Ectodermal cell (in vitro differentiated cells): ENCODE results near the gene A2M. TPM values are rescaled to one million over a fixed set of nuclear protein-coding genes. Genes with fewer than 3 reads are reported as not detected.
"Not testable (repeated sequence)": the region's sequence is repeated elsewhere in the genome, so short reads cannot be mapped to it uniquely, and the experiment has no call there.

Source experiments
- H3K27ac ChIP-seq: 2 replicates; pipeline ENCODE4 v1.7.0; 2013; ENCODE audit warnings: mild to moderate bottlenecking, low read depth, low read length; ENCODE audit not compliant: insufficient read depth, poor library complexity, severe bottlenecking
- H3K27me3 ChIP-seq: 2 replicates; pipeline ENCODE4 v1.7.0; 2013; ENCODE audit warnings: mild to moderate bottlenecking, low read length; ENCODE audit not compliant: insufficient read depth, control insufficient read depth, poor library complexity, severe bottlenecking
- H3K36me3 ChIP-seq: one replicate; pipeline ENCODE4 v1.7.0; 2013; ENCODE audit warnings: low read length; ENCODE audit not compliant: control insufficient read depth, insufficient read depth
- H3K4me1 ChIP-seq: one replicate; pipeline ENCODE4 v1.7.0; 2013; ENCODE audit warnings: low read length; ENCODE audit not compliant: control insufficient read depth, insufficient read depth
- H3K4me3 ChIP-seq: 2 replicates; pipeline ENCODE4 v1.7.0; 2013; ENCODE audit warnings: low read depth, low read length, control low read depth; ENCODE audit not compliant: insufficient read depth
- H3K9me3 ChIP-seq: 2 replicates; pipeline ENCODE4 v1.7.0; 2013; ENCODE audit warnings: mild to moderate bottlenecking, low read length, moderate library complexity; ENCODE audit not compliant: control insufficient read depth
- WGBS, 2 experiments: methylation state at CpG; one replicate each; pipeline ENCODE4 v1.1.7; 2013; ENCODE audit warnings: missing lambda C conversion rate in 2 of 2; 5-methylcytosine and 5-hydroxymethylcytosine counted together
- polyA plus RNA-seq, 4 experiments: library from polyadenylated mRNA; stranded (reverse); fragments of 50-300 nt; gene quantifications; one replicate each; pipeline ENCODE4 v1.2.3, GENCODE V29; 2013

A2M gene
- polyA plus RNA-seq (2013, experiment 1 of 4), result 1.8 TPM
- 3.1 TPM for polyA plus RNA-seq (2013, experiment 2 of 4)
- polyA plus RNA-seq (2013, experiment 3 of 4), result 5.2 TPM
- 10.8 TPM for polyA plus RNA-seq (2013, experiment 4 of 4)

DNA sequence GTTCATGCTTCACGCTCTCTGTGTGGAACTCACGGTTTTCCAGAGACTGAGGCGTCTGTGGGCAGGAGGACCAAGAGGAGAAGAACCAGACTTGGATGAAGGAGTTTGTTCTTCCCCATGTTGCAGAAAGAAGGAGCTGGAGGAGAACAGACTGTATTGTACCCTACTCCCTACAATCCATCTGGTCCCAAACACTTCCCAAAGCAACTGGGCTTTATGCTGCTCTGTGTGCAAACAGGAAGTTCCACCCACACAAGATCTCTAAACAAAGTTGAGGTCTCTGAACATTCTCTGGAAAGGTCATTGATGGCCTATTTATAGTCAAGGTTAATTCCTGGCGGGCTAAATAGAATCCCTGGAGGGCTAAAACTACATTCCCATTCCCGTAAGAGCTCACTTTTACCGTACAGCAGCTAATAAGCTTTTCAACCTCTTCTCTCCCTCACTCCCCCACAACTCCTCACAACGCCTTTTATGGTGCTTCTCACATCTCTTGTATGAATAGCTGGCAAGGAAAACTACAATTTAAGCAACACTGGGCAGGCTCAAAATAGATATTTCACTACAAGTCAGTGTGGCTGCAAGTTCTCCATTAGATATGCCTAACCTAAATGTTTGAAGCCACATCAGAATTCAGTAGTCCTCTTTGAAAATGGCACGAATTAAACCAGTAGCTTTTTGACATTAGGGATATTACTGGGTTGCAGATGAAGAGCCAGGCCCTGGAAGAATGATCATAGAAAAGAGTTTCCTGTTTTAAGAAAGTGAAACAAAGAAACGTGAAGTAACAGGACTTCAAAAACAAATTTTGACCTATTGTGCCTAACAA is at the start of gene A2M:
TSS of gene A2M (minus strand) at position 189 of the 829 bp plus-strand sequence. CDS start at position 119, 70 bp downstream.
- Histone ChIP-seq H3K9me3 (no peaks in the 10 kb centered on the region), H3K4me3 (no peak within 1 kb of the TSS), H3K27ac (no peak within 1 kb of the TSS), H3K36me3 (no peaks in the 10 kb centered on the region), H3K27me3 (no peaks in the 10 kb centered on the region), H3K4me1 (no peaks in the 10 kb centered on the region)
- WGBS, 2 experiments, result 89 to 90% methylated on average over 9 of the region's 9 CpGs

DNA sequence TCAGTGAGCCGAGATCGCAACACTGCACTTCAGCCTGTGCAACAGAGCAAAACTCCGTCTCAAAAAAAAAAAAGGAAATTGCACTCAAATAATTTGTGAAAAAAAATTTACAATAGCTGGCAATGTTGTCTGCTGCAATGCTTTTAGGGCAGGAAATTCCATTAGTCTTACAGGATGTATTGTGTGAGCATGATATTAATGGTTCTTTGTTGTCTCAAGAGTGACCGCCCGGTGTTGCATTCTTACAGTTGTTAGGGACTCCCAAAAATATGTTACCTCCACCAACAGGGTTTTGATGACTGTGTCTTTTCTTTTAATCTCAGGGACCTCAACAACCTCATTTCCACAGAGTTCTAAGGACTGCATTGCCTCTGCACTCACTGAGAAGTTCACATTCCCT is 47.7 kb upstream of the A2M start:
- peak overlapping the region; percentile 53 for H3K27ac ChIP-seq
- 83 to 93% methylated on average over 5 of the region's 5 CpGs for WGBS, 2 experiments
- no peak overlapping the region for H3K4me3 ChIP-seq
- no peaks in the 10 kb centered on the region for H3K36me3 ChIP-seq
- H3K4me1 ChIP-seq, result peaks cover 7% of the 10 kb centered on the region
- no peaks in the 10 kb centered on the region for H3K9me3 ChIP-seq
- H3K27me3 ChIP-seq, result no peaks in the 10 kb centered on the region

DNA sequence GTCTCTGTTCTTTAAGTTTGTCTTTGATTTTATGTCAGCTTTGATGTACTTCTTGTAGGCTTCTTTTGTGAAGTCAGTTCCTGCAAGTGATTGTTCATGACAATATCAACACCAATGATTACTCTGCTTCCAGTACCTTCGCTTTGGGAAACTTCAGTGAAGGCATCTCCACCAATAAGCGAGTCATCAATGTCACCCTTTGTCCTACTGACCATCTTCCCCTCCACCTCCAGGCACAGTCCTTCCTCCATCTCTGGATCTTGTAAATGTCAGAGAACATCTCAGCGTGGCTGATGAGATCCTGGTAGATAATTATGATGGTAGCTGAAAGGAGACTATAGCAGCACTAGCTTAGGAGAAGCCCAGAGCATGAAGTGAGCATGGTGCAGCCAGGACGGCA is 40.4 kb upstream of the A2M start:
- Histone ChIP-seq H3K36me3 (no peaks in the 10 kb centered on the region), H3K9me3 (no peaks in the 10 kb centered on the region), H3K4me1 (peaks cover 3% of the 10 kb centered on the region), H3K4me3 (no peak overlapping the region), H3K27ac (no peak overlapping the region), H3K27me3 (no peaks in the 10 kb centered on the region)
- WGBS, 2 experiments, result 92 to 93% methylated on average over 4 of the region's 4 CpGs

GRCh38 chr12:9149372-9149771 is 33.7 kb upstream of the A2M start:
- Histone ChIP-seq H3K4me3 (no peak overlapping the region), H3K27me3 (no peaks in the 10 kb centered on the region), H3K4me1 (no peaks in the 10 kb centered on the region), H3K36me3 (no peaks in the 10 kb centered on the region), H3K9me3 (no peaks in the 10 kb centered on the region), H3K27ac (no peak overlapping the region)
- 72 to 75% methylated on average over 6 of the region's 6 CpGs for WGBS, 2 experiments

DNA sequence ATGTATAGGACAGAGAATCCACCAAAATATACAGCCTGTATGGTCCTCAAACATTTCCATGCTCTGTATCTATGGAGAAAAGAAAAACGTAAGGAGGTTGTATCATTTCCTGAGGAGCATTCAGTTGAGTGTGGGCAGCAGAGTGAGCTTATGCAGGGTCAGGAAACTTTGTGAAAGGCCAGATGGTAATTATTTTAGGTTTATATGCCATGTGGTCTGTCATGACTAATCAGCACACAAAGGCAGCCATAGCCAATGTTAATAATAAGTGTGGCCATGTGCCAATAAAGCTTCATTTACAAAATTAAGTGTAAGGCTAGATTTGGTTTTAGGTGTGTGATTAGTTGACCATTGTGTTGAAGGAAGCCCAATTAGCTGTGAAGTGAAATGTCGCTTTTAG is 33.2 kb upstream of the A2M start:
- 91 to 95% methylated on average over 2 of the region's 2 CpGs for WGBS, 2 experiments
- Histone ChIP-seq H3K27me3 (no peaks in the 10 kb centered on the region), H3K9me3 (no peaks in the 10 kb centered on the region), H3K27ac (no peak overlapping the region), H3K36me3 (no peaks in the 10 kb centered on the region), H3K4me3 (no peak overlapping the region), H3K4me1 (no peaks in the 10 kb centered on the region)

GRCh38 chr12:9147461-9147860 is 31.7 kb upstream of the A2M start:
- WGBS, 2 experiments, result 73 to 86% methylated on average over 2 of the region's 2 CpGs
- no peaks in the 10 kb centered on the region for H3K9me3 ChIP-seq

DNA sequence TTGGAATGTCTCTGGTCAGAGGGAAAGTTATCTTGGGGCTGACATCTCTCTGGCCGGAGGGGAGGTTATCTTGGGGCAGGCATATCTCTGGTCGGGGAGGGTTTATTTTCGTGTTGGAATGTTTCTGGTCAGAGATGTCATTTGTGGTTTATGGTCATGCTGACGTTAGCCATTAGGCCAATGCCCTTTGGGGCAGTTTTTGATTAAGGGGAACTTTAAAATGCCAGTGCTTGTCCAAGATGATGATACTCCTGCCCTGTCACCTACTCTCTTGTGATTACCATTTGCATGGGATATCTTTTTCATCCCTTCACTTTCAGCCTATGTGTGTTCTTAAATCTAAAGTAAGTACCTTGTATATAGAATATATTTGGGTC is 29.0 kb upstream of the A2M start:
- WGBS, 2 experiments, result 90 to 91% methylated on average over 4 of the region's 4 CpGs
- Histone ChIP-seq H3K27ac (no peak overlapping the region), H3K36me3 (no peaks in the 10 kb centered on the region), H3K4me1 (no peaks in the 10 kb centered on the region), H3K4me3 (no peak overlapping the region), H3K9me3 (no peaks in the 10 kb centered on the region), H3K27me3 (no peaks in the 10 kb centered on the region)

More at GRCh38 chr12:9147461-9147860, 31.7 kb upstream of the A2M start:
- Histone ChIP-seq H3K27me3 (no peaks in the 10 kb centered on the region), H3K36me3 (no peaks in the 10 kb centered on the region), H3K4me3 (no peak overlapping the region), H3K27ac (no peak overlapping the region), H3K4me1 (no peaks in the 10 kb centered on the region)

DNA sequence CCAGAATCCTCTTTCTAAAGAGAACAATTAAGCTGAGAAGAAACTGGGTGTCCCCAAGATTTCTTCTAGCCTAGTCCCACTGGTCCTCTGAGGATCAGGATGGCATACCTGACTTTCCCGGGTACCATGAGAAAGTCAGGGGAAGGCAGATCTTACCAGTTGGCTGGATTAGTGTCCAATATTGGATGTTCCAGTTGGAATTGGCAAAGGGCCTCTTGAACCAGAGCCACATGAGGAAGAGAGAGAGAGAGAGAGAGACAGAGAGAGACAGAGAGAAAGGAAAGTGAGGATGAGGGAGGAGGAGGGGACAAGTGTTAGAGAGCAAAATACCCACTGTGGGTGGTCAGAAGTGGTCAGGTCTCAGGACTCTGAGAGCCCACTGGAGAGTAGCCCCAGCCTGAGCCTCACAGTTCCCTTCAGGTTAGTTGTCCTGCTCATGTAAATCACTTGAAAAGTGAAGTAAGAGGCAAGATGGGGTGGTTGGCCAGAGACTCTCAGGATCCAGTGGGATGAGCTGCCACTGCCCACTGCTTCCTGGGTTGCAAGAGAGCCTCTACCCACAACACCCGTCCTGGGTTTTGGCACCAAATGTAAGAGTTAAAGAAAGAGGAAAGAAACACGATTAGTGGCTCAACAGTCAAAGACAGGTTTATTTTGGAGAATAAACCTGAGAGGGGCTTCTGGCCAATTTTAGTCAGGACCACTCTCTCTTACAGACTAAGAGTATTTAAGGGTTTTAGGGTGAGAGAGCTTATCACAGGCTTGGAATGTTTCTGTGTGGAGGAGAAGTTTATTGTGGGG is 28.4 kb upstream of the A2M start:
- Histone ChIP-seq H3K27ac (no peak overlapping the region), H3K27me3 (no peaks in the 10 kb centered on the region), H3K36me3 (no peaks in the 10 kb centered on the region), H3K4me1 (no peaks in the 10 kb centered on the region), H3K9me3 (no peaks in the 10 kb centered on the region), H3K4me3 (no peak overlapping the region)
- 94 to 95% methylated on average over 3 of the region's 3 CpGs for WGBS, 2 experiments

GRCh38 chr12:9143137-9143536 is 27.4 kb upstream of the A2M start:
- WGBS, 2 experiments, result 86 to 94% methylated on average over 2 of the region's 2 CpGs

GRCh38 chr12:9139588-9140290 is 24.0 kb upstream of the A2M start:
- not testable (repeated sequence) for H3K36me3 ChIP-seq, H3K27ac ChIP-seq, H3K27me3 ChIP-seq, H3K4me1 ChIP-seq, H3K4me3 ChIP-seq, H3K9me3 ChIP-seq
- 85 to 87% methylated on average over 2 of the region's 2 CpGs for WGBS, 2 experiments

More at GRCh38 chr12:9143137-9143536, 27.4 kb upstream of the A2M start:
- Histone ChIP-seq H3K36me3 (no peaks in the 10 kb centered on the region), H3K9me3 (no peaks in the 10 kb centered on the region), H3K27ac (no peak overlapping the region), H3K4me3 (no peak overlapping the region), H3K4me1 (no peaks in the 10 kb centered on the region), H3K27me3 (no peaks in the 10 kb centered on the region)
